Activated CD8-positive, alpha-beta memory T cell treated with anti-CD3 and anti-CD28 coated beads for 36 hours (primary cell): ENCODE measurements around the gene NMUR2. TPM values are rescaled to one million over a fixed set of nuclear protein-coding genes. Genes with fewer than 3 reads are reported as not detected.

Source experiments
- CTCF ChIA-PET: fragments of 350-600 bp; sonication (Branson Sonifier 250); formaldehyde crosslinking; loops from one replicate; lab custom pipeline; 2021; ENCODE audit warnings: antibody characterized with exemption; lab: Charles Lee
- POLR2A ChIA-PET: fragments of 350-600 bp; sonication (Branson Sonifier 250); formaldehyde crosslinking; loops from one replicate; lab custom pipeline; 2021; ENCODE audit warnings: antibody characterized with exemption; lab: Charles Lee
- total RNA-seq, 2 experiments: library from RNA; stranded (reverse); gene quantifications; one replicate each; pipeline ENCODE4 v1.2.3, GENCODE V29; 2021

NMUR2 gene
- total RNA-seq, 2 experiments from 2014 or later: not detected

DNA sequence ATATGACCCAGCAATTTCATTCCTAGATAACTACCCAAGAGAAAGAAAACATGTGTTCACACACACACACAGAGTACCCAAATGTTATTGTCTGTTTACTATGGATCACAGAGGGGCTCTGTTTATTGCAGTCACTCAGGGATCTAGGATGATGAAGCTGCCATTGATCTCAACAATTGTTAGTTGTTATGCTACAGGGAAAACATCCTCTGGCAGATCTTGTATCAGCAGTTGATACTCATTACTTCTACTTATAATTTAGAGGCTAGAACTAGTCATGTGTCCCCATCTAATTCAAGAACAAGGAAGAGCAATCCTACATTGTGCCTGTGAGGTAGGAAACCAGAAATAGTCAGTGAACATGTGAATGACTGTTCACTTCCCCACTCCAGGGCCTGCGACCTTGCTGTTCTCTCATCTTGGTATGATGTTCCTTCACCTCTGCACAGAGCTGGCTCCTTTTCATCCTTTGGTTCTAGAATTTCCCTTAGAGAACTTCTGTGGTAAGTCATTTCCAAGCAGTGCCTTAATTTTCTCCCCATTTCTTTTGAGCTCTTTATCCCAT lies 30.3 kb downstream of the NMUR2 start:
- ChIA-PET CTCF (interaction anchor here (0.6 kb wide), 1 partner anchor 126 kb away, joined by 3 read pairs; no protein-coding TSS in a partner anchor), POLR2A (no interaction called here)

DNA sequence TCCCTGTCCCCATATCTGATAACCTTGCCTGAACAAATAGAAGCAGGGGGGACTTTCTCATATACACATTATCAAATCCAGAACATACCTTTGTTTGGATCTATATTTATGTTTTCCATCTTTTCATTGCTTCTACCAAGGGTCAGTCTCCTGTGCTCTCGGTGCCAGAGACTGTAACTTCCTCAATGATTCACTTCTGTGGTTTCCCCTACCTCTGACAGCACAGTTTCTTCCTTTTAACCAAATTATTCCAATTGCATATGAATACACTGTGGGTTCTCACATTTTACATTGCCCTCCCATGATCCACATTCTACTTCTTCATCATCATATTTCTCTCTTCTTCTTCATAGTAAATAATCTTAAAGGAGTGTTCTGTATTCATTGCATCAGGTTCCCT lies 32.2 kb downstream of the NMUR2 start:
- ChIA-PET CTCF (no interaction called here), POLR2A (no interaction called here)

DNA sequence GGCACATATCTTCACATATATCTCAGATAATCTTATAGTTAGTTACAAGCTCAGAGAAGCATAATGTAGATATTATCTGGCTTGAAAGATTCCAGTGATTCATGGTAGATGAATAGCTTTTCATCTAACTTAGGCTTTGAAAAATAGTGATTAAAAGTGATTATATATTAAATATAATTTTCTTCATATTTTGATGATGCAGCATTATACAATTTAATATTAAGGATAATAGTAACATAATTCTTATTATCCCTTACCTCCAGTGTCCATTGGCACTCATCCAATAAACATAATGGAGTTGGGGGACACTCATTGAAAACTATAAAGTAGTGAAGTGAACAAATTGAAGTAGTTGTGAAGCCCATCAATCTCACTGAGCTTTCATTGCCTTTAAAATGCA lies 35.8 kb downstream of the NMUR2 start:
- POLR2A ChIA-PET: no interaction called here

DNA sequence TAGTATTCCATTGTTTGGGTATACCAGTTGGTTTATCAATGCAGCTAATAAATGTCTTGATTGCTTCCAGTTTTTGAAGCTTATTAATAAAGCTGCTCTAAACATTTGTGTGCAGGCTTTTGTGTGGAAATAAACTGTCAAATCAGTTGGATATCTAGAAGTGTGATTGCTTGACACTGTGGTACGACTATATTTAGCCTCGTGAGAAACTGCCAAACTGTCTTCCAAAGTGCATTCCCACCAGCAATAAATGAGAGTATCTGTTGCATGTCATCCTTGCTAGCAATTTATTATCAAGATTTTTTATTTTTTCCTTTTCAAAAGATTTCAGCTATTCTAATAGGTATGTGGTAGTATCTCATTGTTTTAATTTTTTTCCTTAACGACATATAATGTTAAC lies 37.5 kb downstream of the NMUR2 start:
- CTCF ChIA-PET: no interaction called here
- POLR2A ChIA-PET: no interaction called here

More for the DNA sequence above, 35.8 kb downstream of the NMUR2 start:
- CTCF ChIA-PET: no interaction called here

DNA sequence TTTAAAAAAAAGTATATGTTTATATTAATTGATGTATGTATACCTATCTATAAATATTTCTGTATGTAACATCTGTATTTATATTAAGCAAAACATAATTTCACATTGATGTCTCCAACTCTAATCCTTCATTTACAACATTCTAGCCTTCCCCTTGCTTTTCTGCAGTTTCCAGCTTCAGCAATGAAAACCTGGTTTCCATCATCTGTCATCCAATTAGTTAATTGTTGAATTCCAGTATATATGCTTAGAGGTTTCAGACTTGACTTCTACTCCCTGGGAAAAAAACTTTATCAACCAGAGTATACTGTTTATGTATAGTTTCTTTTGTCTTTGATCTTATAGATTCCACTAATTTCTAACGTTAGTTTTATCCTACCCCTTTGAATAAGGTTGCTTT lies 38.4 kb downstream of the NMUR2 start:
- CTCF ChIA-PET: no interaction called here

DNA sequence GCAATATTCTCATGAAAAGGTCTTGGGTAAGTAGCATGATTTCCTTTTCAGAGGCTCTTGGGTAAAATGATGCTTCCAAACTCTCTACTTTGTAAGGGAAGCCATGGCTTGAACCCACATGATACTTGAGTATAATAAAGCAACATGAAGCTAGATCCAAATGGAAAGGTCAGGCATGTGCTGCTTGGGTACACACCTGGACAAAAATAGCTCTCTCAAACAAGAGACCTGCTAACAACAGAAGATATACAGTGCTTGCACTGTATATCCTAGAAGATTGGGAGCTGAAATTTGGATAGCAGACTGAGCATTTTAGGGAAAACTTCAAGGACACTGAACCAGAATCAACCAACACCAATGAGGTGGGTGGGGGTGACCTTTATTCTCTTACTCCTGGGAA lies 40.2 kb downstream of the NMUR2 start:
- POLR2A ChIA-PET: no interaction called here
- CTCF ChIA-PET: no interaction called here

More for the DNA sequence above, 38.4 kb downstream of the NMUR2 start:
- POLR2A ChIA-PET: no interaction called here

DNA sequence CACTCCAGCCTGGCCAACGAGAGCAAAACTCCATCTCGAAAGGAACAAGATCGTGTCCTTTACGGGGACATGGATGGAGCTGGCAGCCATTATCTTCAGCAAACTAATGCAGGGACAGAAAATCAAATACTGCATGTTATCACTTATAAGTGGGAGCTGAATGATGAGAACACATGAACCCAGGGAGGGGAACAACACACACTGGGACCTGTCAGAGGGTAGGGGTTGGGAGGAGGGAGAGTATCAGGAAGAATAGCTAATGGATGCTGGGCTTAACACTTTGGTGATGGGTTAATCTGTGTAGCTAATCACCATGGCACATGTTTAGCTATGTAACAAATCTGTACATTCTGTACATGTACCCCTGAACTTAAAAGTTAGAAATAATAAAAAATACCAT lies 40.9 kb downstream of the NMUR2 start:
- ChIA-PET POLR2A (no interaction called here), CTCF (no interaction called here)

DNA sequence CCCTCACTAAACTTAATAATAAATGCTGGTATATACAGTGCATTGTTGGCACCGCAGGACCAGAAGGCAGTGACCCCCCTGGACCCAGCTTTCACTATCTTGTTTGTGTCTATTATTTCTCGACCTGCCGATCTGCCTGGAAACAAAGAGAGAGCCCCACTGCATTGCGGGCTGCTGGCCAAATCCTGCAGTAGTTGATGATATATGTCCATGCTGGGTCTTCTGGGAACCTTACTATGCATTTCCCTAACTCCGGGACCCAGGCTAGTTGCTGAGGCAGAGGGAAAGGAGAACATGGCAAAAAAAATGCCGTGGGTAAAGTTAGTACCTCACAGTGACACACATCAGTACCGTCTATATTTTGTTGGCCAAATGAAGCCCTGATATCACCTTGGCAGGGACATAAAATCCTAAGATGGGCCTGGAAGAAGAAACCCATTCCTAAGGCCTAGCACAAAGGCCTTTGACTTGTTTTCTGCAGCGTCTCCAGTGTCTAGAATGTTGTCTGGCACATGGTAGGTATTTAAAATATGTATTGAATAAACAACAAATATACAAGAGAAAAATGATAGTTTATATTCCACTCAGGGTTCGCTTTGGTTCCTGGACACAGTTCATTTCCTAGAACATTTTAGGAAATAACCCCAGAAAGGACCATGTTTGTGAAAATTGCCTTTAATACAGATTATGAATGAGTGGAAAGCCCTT lies 46.1 kb downstream of the NMUR2 start:
- CTCF ChIA-PET: no interaction called here
- POLR2A ChIA-PET: no interaction called here

DNA sequence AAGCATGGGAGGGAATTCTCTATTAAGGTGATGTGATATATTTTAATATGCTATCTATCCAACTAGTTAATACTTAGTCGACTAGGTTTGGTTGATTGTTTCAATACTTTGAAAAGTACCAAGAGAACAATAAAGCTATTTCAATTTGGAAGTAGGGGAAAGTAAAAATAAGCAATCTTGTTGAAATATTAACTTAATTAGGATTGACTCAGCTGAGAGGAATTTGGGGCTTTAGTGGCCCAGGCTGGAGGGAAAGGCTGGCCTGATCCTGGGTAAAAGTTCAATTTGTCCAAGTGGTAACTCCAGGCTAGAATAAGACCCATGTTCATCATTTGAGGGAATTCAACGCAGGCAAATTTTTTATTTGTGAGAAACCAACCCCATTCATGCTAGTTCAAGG lies 48.6 kb downstream of the NMUR2 start:
- POLR2A ChIA-PET: no interaction called here
- CTCF ChIA-PET: no interaction called here

DNA sequence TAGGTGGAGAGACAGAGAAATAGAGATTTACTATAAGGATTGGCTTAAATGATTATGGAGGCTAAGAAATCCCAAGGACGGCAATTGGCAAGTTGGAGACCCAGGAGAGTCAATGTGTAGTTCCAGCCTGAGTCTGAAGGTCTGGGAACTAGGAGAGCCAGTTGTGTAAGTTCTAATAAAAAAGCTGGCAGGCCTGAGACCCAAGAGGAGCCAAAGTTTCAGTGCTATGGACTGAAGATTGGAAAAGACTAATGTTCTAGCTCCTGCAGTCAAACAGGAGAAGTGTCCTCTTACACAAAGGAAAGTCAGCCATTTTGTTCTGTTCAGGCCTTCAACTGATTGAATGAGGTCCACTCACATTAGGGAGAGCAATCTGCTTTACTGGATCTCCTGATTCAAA lies 50.0 kb downstream of the NMUR2 start:
- ChIA-PET CTCF (no interaction called here), POLR2A (no interaction called here)

DNA sequence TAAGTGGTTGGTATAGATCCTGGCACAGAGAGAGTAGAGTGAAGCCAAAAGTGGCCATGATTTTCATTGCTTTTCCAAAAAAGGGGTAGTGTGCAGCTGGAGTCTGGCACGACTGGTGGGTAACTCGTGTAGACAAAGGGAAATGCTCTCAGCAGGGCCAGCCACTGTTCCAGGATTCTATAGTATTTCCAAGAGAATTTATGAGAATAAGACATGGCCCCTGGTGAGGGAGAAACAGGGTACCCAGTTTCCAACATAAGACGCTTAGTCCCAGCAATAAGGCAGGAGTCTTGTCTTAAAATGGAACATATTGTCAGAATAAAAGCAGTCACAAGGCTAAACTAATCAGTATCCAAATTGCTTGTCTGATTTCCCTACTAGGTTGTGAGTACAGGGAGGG lies 52.1 kb downstream of the NMUR2 start:
- CTCF ChIA-PET: no interaction called here
- POLR2A ChIA-PET: no interaction called here

DNA sequence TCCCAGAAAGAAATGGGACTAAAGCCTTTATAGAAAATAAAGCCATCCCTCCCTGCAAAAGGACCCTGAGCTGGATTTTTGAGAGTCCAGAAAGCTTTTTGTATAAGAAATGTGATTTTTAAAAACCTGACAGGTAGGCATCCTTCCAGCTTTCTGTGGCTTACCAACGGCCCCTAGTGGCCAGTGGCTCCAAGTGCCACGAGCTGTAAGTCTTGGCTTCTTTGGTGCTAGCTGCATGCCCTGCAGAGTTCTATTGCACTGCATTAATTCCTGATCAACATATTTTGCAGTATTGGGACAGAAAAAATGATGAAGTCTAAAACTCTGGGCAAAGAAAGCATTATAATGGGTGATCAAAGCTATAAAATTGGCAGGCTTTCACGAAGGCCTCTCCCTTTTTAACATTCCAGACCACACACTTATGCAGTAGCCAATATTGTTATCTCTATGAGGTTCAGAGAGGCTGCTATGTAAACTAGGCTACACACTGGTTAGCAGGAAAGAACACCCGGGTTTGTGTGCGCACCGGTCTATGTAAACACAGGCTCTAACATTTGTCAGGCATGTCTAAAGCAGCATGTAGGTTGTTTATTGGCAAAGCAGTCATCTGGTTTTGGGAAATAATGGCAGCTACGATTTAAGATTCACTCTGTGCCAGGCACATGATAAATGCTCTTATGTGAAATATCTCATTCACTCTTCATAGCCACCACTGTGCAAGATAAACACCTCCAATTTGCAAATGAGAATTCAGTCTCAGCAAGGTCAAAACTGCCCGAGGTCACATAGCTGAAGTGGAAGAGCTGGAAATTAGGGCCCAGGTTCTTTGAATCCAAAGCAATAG lies 55.2 kb downstream of the NMUR2 start:
- ChIA-PET CTCF (no interaction called here), POLR2A (no interaction called here)
